ENCODE data around the gene LIX1L.

DNA sequence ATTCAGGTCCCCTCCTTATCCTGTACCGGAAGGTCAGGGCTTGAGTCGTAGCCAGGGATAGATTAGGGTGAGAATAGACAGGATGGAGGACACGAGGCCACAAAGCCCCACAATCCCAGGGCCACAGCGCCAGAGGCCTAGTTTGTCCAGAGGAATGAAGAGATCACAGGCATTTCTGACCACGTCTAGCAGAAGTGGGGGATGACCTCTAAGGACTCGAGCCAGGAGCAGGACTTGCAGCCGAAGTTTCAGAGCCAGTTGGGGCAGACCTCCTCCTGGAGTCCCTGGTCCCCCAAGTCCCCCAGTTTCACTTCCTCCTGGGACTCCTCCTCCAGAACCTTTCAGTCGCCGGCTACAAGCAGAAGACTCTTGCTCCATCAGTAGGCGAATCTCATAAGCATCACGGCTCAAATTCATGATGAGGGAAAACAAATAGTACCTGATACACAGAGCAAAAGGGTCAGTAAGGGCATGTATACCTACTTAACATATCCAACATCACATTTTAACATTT lies 45.6 kb downstream of the LIX1L start:
- TF ChIP-seq, protein P1, sequence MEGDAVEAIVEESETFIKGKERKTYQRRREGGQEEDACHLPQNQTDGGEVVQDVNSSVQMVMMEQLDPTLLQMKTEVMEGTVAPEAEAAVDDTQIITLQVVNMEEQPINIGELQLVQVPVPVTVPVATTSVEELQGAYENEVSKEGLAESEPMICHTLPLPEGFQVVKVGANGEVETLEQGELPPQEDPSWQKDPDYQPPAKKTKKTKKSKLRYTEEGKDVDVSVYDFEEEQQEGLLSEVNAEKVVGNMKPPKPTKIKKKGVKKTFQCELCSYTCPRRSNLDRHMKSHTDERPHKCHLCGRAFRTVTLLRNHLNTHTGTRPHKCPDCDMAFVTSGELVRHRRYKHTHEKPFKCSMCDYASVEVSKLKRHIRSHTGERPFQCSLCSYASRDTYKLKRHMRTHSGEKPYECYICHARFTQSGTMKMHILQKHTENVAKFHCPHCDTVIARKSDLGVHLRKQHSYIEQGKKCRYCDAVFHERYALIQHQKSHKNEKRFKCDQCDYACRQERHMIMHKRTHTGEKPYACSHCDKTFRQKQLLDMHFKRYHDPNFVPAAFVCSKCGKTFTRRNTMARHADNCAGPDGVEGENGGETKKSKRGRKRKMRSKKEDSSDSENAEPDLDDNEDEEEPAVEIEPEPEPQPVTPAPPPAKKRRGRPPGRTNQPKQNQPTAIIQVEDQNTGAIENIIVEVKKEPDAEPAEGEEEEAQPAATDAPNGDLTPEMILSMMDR (IDR thresholded peaks at IDR 0.05), result no peak
- no peak for TF ChIP-seq POLR2A (IDR thresholded peaks at IDR 0.05)
- TF ChIP-seq POLR2AphosphoS5 (IDR thresholded peaks at IDR 0.05), result no peak
